Transverse colon (tissue), 4 donors: ENCODE data around the gene RIN2. TPM values are rescaled to one million over a fixed set of nuclear protein-coding genes. Genes with fewer than 3 reads are reported as not detected.

Source experiments
- DNase-seq: peaks from one replicate; pipeline ENCODE4 v3.0.0-alpha.2; 2019
- H3K27ac ChIP-seq, 4 donors: fragments of 200-600 bp; sonication (generic); 2 replicates each; pipeline ENCODE4 v1.5.1; 2016 to 2018; ENCODE audit warnings: inconsistent platforms in 4 of 4
- H3K27me3 ChIP-seq: fragments of 200-600 bp; sonication (generic); 2 replicates; pipeline ENCODE4 v1.5.1; 2017; ENCODE audit warnings: inconsistent platforms
- H3K36me3 ChIP-seq, 4 donors: fragments of 200-600 bp; sonication (generic); 2 replicates each; pipeline ENCODE4 v1.5.1; 2017 to 2019; ENCODE audit warnings: inconsistent platforms in 4 of 4
- H3K4me1 ChIP-seq, 4 donors: fragments of 200-600 bp; sonication (generic); 2 replicates each; pipeline ENCODE4 v1.5.1; 2017 to 2020; ENCODE audit warnings: inconsistent platforms in 4 of 4
- H3K4me3 ChIP-seq, 4 donors: fragments of 200-600 bp; sonication (generic); 1 replicate in 1 of 4; 2 replicates in 3 of 4; pipeline versions ENCODE4 v1.5.1 to v1.6.1; 2017 to 2019; ENCODE audit warnings: inconsistent platforms in 4 of 4
- H3K9me3 ChIP-seq, 2 donors: fragments of 200-600 bp; sonication (generic); 2 replicates each; pipeline ENCODE4 v1.5.1; 2017 to 2019; ENCODE audit warnings: inconsistent platforms in 2 of 2
- CTCF ChIP-seq, 5 experiments: fragments of 200-600 bp in 3 of 5; fragments of 450-650 bp in 2 of 5; sonication (generic) in 3 of 5; IDR thresholded peaks; 1 replicate in 2 of 5; 2 replicates in 3 of 5; pipeline ENCODE4 v1.5.1; 2016 to 2017; ENCODE audit warnings: antibody characterized with exemption in 5 of 5, inconsistent platforms in 3 of 5, mild to moderate bottlenecking in 2 of 5, moderate library complexity in 1 of 5
- EP300 ChIP-seq: sonication (generic); formaldehyde crosslinking; IDR thresholded peaks from one replicate; pipeline ENCODE4 v1.6.1; 2017; ENCODE audit warnings: antibody characterized with exemption, low read depth
- POLR2A ChIP-seq: fragments of 450-650 bp; IDR thresholded peaks from one replicate; pipeline ENCODE4 v1.6.1; 2016; ENCODE audit warnings: antibody characterized with exemption, mild to moderate bottlenecking, moderate library complexity
- POLR2AphosphoS5 ChIP-seq, 3 donors: sonication (generic); formaldehyde crosslinking; IDR thresholded peaks; one replicate each; pipeline ENCODE4 v1.6.1; 2016; ENCODE audit warnings: antibody characterized with exemption in 3 of 3
- WGBS, 2 donors: methylation state at CpG; one replicate each; pipeline ENCODE4 v1.1.5; 2018; ENCODE audit warnings: low coverage in 1 of 2; 5-methylcytosine and 5-hydroxymethylcytosine counted together
- in situ Hi-C, 4 donors: fragments of 200-750 bp; cut with MboI; loops; one replicate each; pipeline versions ENCODE4 v1.15.0 to v1.15.1; 2017; ENCODE audit warnings: low sequenced_read_pairs in 3 of 4, low pct_ligation_motif_present in 1 of 4, low pct_unique_long_range_greater_than_20kb in 1 of 4
- intact Hi-C: fragments of 100-400 bp; cut with DNase I; formaldehyde crosslinking; loops from one replicate; pipeline ENCODE4 v1.15.1; 2023; ENCODE audit warnings: low total_unique reads
- total RNA-seq, 4 donors: library from RNA; depleted of rRNA; stranded (reverse); fragments of >200 nt; gene quantifications; one replicate each; pipeline ENCODE4 v1.1.0, GENCODE V29; 2016

The RIN2 gene
- total RNA-seq, 4 donors from 2014 or later = 53.2 to 157 (median 104) TPM

DNA sequence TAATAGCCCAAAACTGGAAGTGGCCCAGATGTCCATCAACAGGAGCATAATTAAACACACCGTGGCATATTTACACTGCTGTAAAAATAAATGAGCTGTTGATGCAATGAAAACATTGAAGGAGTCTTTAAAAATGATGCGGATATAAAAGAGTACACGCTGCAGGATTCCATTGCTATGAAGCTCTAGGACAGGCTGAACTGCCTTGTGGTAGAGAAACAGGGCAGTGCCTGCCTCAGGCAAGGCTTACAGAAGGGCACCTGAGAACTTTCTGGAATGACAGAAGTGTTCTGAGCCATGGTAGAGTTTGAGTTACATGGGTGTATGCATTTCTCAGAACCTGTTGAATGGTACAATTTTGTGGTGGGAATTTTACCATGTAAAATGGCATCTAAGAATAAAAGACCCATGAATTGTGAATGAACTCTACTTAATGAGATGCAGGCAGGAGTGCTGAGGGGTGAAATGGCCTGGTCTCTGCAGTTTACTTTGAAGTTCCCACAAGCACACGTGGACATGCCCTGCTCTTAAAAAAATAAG, 45.3 kb upstream of the RIN2 start:
- intact Hi-C loops = no loop called here

DNA sequence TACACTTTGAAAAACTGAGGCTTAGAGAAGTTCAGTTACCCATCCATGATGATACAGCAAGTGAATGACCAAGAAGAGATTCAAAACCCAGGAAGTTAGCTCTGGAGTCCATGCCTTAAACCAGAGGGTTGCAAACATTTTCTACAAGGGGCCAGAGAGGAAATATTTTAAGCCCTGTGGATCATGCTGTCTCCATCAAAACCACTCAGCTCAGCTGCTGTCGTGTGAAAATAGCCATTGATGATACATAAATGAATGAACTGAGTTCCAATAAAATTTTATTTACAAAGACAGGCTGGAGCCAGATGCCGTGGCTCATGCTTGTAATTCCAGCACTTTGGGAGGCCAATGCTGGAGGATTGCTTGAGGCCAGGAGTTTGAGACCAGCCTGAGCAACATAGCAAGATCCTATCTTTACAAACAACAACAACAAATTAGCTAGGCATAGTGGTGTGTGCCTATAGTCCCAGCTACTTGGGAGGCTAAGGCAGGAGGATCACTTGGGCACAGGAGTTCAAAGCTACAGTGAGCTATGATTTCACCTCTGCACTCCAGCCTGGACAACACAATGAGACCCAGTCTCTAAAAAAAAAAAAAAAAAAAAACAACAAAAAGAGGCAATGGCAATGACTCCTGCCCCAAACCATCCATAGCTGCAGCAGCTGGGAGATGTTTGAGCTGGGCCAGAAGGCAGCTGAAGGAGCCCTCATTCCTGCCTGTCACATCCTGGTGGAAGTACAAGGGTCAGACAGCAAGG, 44.1 kb upstream of the RIN2 start:
- Histone ChIP-seq H3K9me3 (no peaks in the 10 kb centered on the region), H3K36me3 (no peaks in the 10 kb centered on the region), H3K4me1 (peaks cover 19 to 58% (median 29%) of the 10 kb centered on the region in 4 donors), H3K27me3 (no peaks in the 10 kb centered on the region), H3K27ac (peak overlapping the region in 3 of 4 donors; percentile 42 to 72 (median 45)), H3K4me3 (no peak overlapping the region)
- WGBS, 2 donors = 0 to 30% methylated on average over 1 to 2 of the region's 2 CpGs
- in situ Hi-C loops = no loop called here
- TF ChIP-seq POLR2AphosphoS5 (IDR thresholded peaks at IDR 0.05) = no peak
- peak in 1 of 5 experiments; percentile 21 for TF ChIP-seq CTCF (IDR thresholded peaks at IDR 0.05)
- TF ChIP-seq EP300 = no peak
- intact Hi-C loops = no loop called here
- peak; percentile 35 for DNase-seq

More for the DNA sequence above, 45.3 kb upstream of the RIN2 start:
- H3K27ac ChIP-seq = peak overlapping the region; percentile 21 to 72 (median 35)
- in situ Hi-C loops = no loop called here
- TF ChIP-seq POLR2A (no peak), CTCF (IDR thresholded peaks at IDR 0.05) (no peak), EP300 (no peak), POLR2AphosphoS5 (IDR thresholded peaks at IDR 0.05) (peak in 1 of 3 donors; percentile 33)
- peaks cover 19 to 58% (median 29%) of the 10 kb centered on the region in 4 donors for H3K4me1 ChIP-seq
- no peaks in the 10 kb centered on the region for H3K36me3 ChIP-seq
- H3K9me3 ChIP-seq = no peaks in the 10 kb centered on the region
- H3K27me3 ChIP-seq = no peaks in the 10 kb centered on the region
- WGBS, 2 donors = 48 to 67% methylated on average over 4 of the region's 4 CpGs
- H3K4me3 ChIP-seq = no peak overlapping the region
- DNase-seq = no peak

GRCh38 chr20:19714579-19714840, 43.5 kb upstream of the RIN2 start:
- Histone ChIP-seq H3K4me3 (no peak overlapping the region), H3K27me3 (no peaks in the 10 kb centered on the region), H3K9me3 (no peaks in the 10 kb centered on the region), H3K36me3 (no peaks in the 10 kb centered on the region), H3K4me1 (peaks cover 17 to 54% (median 29%) of the 10 kb centered on the region in 4 donors), H3K27ac (peak overlapping the region; percentile 1 to 72 (median 44))
- no peak for DNase-seq
- in situ Hi-C loops (no loop called here), intact Hi-C loops (no loop called here)
- TF ChIP-seq CTCF (IDR thresholded peaks at IDR 0.05) (no peak), POLR2A (no peak), POLR2AphosphoS5 (IDR thresholded peaks at IDR 0.05) (no peak)
- WGBS, 2 donors = 52% methylated on average over 1 of the region's 1 CpG; no CpG with 5 or more reads in 1 of the 2 donors

GRCh38 chr20:19715986-19716385, 42.1 kb upstream of the RIN2 start:
- Histone ChIP-seq H3K36me3 (no peaks in the 10 kb centered on the region), H3K4me1 (peaks cover 7 to 40% (median 18%) of the 10 kb centered on the region in 4 donors), H3K27ac (no peak overlapping the region), H3K27me3 (no peaks in the 10 kb centered on the region), H3K9me3 (no peaks in the 10 kb centered on the region), H3K4me3 (no peak overlapping the region)
- no peak for DNase-seq
- in situ Hi-C loops (no loop called here), intact Hi-C loops (no loop called here)
- TF ChIP-seq EP300 = no peak
- TF ChIP-seq CTCF (IDR thresholded peaks at IDR 0.05) = no peak
- TF ChIP-seq POLR2A = no peak
- TF ChIP-seq POLR2AphosphoS5 (IDR thresholded peaks at IDR 0.05) = no peak
- 88 to 94% methylated on average over 3 of the region's 3 CpGs for WGBS, 2 donors
